ENCODE results near the gene CTBP2.

The CTBP2 gene

DNA sequence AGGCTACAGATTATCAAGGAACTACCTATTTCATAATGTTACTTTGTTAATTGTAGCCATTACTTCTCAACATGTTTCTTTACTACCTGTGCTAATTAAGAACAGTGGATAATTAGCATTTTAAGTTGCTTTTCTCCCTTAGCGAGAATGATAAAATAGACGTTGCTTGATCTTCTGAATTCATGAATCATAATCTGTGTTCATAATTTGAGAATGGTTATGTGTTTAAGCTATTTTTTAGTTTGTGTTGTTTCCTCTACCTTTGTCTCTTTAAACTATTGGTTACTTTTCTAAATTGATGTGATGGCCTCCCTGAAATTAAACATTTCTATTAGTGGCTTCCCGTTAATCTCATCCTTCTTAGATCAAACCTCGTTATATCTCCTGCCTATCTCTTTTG lies 218.5 kb downstream of the CTBP2 start, which contains the start of gene ZRANB1:
Gene ZRANB1, plus strand, starts transcription at position 301 of the 400 bp plus-strand sequence. CDS start 371 bp downstream, outside the sequence.
- no peak for DNase-seq (ENCODE audit: low read depth, low spot score)

DNA sequence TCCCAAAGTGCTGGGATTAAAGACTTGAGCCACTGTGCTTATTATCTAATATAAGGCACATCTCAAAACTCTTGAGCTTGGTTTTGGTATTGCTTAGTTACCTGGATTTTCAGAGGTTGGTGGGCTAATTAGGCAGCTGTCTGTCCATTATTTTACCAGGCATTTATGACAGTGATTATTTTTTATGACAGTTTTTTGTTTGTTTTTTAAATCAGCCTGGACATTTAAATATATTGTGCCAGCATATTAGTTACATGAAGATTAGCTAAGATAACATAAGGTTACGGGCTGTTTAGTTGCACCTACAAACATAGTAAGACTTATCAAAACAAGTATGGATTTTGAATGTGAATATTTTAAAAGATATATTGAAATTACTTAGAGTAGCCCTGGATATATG lies 221.1 kb downstream of the CTBP2 start:
- DNase-seq (ENCODE audit: low read depth, low spot score): no peak

DNA sequence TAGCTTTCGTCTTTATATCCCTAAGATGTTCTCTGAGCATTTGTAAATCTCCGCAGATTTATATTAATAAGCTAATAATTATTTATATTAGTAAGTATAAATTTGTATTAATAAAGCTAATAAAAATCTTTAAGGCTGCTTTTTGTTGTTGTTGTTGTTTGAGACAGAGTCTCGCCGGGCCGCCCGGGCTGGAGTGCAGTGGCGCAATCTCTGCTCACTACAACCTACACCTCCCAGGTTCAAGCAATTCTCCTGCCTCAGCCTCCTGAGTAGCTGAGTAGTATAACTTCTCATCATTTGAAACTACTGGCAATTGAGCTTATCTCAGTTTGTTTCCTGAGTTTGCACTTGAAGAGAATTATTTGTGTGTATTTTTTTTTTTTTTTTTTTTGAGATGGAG lies 223.6 kb downstream of the CTBP2 start:
- no peak for DNase-seq (ENCODE audit: low read depth, low spot score)

DNA sequence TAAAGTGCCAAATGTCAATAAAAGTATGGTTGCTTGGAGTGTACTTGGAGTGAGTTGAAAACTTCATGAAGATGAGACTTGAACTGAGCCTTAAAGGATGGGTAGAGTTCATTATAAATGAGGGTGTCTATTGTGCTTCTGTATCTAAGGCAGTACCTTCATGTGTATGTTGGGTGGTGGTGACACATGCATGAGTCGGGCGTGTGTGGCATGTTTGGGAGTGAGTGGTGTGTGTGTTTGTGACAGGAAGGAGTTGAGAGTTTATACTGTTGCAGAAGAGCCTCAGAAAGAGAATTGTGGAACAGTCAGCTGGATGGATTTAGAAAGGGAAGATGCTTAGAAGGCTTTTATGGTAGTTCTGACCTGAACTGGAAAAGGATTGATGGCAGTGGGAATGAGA lies 224.4 kb downstream of the CTBP2 start:
- no peak for DNase-seq (ENCODE audit: low read depth, low spot score)
